Rectal smooth muscle tissue (tissue), 1 donor: ENCODE results near the gene CFL1.

Experiments
- H3K27ac ChIP-seq: one replicate; pipeline ENCODE4 v1.7.0; 2013; ENCODE audit warnings: low read depth, low read length, inconsistent platforms
- H3K27me3 ChIP-seq: one replicate; pipeline ENCODE4 v1.7.0; 2013; ENCODE audit warnings: low read length; ENCODE audit not compliant: control insufficient read depth, insufficient read depth
- H3K36me3 ChIP-seq: one replicate; pipeline ENCODE4 v1.7.0; 2013; ENCODE audit warnings: low read length; ENCODE audit not compliant: control insufficient read depth, insufficient read depth
- H3K4me1 ChIP-seq: one replicate; pipeline ENCODE4 v1.7.0; 2013; ENCODE audit warnings: low read length; ENCODE audit not compliant: control insufficient read depth, insufficient read depth
- H3K4me3 ChIP-seq: one replicate; pipeline ENCODE4 v1.7.0; 2013; ENCODE audit warnings: low read length
- H3K9ac ChIP-seq: one replicate; pipeline ENCODE4 v1.7.0; 2013; ENCODE audit warnings: low read length

CFL1 gene

DNA sequence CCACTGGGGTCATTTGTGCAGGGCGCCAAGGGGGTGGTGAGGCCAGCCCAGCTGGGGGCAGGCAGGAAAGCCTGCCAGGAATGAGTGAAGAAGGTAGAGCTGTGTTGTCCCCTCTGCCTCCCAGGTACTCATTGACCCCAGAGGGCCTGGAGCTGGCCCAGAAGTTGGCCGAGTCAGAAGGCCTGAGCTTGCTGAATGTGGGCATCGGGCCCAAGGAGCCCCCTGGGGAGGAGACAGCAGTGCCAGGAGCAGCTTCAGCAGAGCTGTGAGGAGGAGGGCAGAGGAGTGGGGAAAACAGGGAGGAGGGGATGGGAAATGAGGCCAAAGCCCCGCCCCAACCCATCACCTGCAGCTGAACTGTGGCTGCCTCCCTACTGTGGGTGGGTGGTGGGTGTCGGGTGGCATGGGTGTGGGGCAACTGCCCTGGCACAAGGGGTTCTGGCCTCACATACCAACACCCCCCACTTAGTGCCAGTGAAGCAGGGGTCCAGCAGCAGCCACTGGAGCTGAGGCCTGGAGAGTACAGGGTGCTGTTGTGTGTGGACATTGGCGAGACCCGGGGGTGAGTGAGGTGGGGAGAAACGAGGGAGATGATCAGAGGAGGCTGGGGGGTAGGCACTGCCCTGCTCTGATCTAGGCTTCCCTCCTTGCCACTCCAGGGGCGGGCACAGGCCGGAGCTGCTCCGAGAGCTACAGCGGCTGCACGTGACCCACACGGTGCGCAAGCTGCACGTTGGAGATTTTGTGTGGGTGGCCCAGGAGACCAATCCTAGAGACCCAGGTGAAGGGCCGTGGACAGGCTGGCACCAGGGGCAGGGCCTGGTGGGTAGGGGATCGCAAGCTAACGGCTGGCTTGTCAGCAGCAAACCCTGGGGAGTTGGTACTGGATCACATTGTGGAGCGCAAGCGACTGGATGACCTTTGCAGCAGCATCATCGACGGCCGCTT is 5.2 kb upstream of the CFL1 start:
- Histone ChIP-seq H3K36me3 (peaks cover 24% of the 10 kb centered on the region), H3K9ac (no peak overlapping the region), H3K4me3 (no peak overlapping the region), H3K27ac (no peak overlapping the region), H3K27me3 (no peaks in the 10 kb centered on the region), H3K4me1 (peaks cover 20% of the 10 kb centered on the region)

DNA sequence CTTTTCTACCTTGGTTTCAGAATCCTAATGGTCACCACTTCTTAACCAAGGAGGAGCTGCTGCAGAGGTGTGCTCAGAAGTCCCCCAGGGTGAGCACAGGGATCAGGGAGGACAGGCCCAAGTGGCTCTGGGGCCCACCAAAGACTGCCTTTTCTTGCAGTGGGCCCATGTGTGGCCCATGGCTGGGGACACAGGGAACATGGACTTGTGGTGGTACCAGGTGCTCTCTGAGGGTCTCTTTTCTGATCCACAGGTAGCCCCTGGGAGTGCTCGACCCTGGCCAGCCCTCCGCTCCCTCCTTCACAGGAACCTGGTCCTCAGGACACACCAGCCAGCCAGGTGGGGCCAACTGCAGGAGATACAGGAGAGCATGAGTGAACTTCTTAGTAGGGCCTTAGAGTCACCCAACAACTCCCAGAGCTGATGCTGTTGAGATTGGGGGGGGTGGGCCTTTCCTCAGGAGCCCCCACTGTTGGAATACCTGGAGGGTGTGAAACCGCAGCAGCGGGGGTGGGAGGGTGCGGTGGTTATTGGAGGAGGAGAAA is 4.3 kb upstream of the CFL1 start:
- peaks cover 20% of the 10 kb centered on the region for H3K4me1 ChIP-seq

DNA sequence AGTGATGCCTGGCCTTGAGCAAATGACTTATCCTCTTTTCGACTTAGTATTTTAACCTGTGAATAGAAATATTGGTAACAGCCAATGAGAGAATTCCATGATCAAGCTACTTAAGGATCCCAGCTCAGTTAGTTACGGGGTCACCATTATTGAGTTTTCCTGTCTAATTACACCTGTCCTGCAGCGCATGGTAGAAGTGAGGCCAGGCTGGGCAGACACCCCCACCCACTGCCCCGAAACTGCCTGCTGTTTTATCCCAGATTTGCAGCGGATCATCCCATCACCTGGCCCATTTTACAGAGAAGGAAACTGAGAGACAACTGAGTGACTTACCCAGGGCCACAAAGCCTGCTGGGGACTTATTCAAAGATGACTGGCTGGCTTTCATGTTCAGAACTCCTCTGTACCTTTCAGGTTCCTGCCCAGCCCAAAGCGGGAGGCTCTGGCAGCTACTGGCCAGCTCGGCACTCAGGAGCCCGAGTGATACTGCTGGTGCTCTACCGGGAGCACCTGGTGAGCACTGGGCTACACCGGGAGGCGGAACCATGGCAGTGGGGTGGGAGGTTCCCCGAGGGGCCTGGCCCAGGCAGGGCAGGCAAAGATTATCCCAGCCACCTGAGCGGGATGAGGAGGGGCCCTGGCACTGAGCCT is 3.7 kb upstream of the CFL1 start:
- H3K4me3 ChIP-seq, result peak overlapping the region; percentile 96
- H3K4me1 ChIP-seq, result peaks cover 20% of the 10 kb centered on the region
- no peaks in the 10 kb centered on the region for H3K27me3 ChIP-seq
- no peak overlapping the region for H3K9ac ChIP-seq
- peaks cover 24% of the 10 kb centered on the region for H3K36me3 ChIP-seq
- H3K27ac ChIP-seq, result peak overlapping the region; percentile 99

More for the DNA sequence above, 4.3 kb upstream of the CFL1 start:
- H3K4me3 ChIP-seq, result no peak overlapping the region
- peak overlapping the region; percentile 18 for H3K27ac ChIP-seq
- H3K27me3 ChIP-seq, result no peaks in the 10 kb centered on the region
- no peak overlapping the region for H3K9ac ChIP-seq
- peaks cover 24% of the 10 kb centered on the region for H3K36me3 ChIP-seq

DNA sequence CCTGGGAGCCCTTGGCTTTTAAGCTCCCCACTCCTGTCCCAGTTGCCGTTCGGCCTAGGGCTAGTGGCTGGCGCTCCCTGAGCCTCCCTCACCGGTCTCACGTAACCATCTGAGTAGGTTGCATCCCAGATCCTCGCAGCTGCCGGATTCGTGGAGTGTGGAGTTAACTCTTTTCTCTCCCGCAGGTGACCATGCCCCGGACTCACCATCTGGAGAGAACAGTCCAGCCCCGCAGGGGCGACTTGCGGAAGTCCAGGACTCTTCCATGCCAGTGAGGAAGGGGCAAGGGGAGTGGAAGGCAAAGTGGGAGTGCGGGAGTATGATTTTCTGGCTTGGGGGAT is 3.2 kb upstream of the CFL1 start:
- Histone ChIP-seq H3K27ac (peak overlapping the region; percentile 99), H3K36me3 (peaks cover 24% of the 10 kb centered on the region), H3K27me3 (no peaks in the 10 kb centered on the region), H3K9ac (peak overlapping the region; percentile 91), H3K4me3 (peak overlapping the region; percentile 96), H3K4me1 (peaks cover 25% of the 10 kb centered on the region)

DNA sequence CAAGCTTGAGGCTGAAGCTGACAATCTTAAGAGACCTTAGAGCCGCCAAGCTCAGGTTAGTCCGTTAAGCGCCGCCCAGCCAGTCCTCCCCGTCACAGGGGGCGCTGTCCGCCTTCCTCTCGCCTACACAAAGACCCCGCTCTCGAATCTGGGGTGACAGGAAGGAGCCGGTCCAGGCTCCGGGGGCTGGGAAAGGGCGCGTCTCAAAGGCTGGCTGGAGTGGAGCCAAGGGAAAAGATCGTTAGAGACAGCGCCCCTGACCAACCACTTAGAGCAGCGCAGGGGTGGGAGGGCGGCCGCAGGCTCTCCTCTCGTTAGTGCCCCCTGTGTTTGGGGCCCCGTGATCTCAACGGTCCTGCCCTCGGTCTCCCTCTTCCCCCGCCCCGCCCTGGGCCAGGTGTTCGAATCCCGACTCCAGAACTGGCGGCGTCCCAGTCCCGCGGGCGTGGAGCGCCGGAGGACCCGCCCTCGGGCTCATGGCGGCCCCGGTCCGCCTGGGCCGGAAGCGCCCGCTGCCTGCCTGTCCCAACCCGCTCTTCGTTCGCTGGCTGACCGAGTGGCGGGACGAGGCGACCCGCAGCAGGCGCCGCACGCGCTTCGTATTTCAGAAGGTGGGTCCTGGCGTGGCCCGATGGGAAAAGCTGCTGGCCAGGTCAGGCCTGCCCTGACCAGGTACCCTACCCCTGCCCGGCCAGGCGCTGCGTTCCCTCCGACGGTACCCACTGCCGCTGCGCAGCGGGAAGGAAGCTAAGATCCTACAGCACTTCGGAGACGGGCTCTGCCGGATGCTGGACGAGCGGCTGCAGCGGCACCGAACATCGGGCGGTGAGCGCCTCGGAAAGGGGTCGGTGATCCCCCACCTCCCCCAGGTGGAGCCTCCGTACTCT is 2.5 kb upstream of the CFL1 start, which contains the start of gene MUS81:
Gene MUS81 (plus strand): TSS at position 156 of the 887 bp plus-strand sequence. CDS start 321 bp downstream, at position 477.
- peaks cover 30% of the 10 kb centered on the region for H3K36me3 ChIP-seq
- H3K9ac ChIP-seq, result peak within 1 kb of the TSS; percentile 91
- peak within 1 kb of the TSS; percentile 96 for H3K4me3 ChIP-seq
- H3K27me3 ChIP-seq, result no peaks in the 10 kb centered on the region
- H3K27ac ChIP-seq, result peak within 1 kb of the TSS; percentile 99
- H3K4me1 ChIP-seq, result peaks cover 26% of the 10 kb centered on the region

DNA sequence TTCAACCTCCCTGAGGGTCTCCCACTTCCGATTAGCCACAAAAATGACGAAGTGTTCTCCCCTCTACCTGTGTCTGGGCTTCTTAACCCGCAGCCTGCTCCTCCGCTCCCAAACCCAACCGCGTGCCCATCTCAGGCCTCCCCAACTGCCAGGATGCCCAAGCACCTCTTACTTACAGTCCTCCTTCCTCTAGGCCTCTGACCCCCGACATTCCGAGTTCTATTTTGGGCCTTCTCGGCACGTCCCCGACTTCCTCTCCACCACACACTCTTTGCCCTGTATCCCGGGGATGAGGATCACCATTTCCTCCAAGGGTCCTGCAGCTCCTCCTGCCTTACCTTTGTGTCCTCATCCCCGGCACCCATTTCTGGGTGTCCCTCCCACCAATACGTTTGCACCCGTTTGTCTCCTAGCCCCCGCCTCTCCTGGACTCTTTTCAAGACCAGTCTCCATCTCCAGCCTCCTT is 1.9 kb upstream of the CFL1 start:
- Histone ChIP-seq H3K27ac (peak overlapping the region; percentile 99), H3K27me3 (no peaks in the 10 kb centered on the region), H3K4me3 (peak overlapping the region; percentile 96), H3K9ac (peak overlapping the region; percentile 59), H3K36me3 (peaks cover 33% of the 10 kb centered on the region), H3K4me1 (peaks cover 26% of the 10 kb centered on the region)

DNA sequence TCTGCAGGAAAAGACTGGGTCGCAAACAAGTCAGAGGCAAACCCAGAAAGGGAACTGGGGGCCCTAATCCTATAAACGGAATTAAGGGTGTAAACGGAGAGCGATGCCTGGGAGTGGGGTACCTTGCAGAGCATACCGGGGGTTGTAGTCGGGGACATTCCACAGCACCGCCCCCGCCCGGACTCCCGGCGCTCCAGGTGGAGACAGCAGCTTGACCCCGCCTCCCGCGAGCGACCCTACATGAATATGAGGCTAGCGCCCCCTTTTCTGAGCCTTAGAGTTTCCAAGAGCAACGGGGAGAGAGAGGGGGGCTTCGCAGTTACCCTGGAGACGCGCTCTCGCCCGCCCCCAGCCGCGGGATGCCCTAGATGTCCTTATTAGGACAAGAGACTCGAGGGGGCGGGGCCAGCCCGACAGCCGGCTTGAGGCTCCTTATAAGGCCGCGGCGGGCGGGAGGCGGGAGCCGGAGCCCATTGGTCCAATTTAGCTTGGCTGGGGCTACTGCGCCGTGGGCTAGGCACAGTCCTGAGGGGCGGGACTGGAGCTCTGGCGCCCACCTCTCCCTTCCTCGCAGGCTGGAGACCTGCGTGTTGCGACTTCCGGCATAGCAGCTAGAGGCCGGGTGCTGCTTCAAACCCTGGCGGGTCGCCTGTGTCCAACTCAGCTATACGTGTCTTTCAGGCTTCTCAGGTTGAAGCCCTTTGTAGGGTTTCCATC is 1.3 kb upstream of the CFL1 start:
- peaks cover 26% of the 10 kb centered on the region for H3K4me1 ChIP-seq

DNA sequence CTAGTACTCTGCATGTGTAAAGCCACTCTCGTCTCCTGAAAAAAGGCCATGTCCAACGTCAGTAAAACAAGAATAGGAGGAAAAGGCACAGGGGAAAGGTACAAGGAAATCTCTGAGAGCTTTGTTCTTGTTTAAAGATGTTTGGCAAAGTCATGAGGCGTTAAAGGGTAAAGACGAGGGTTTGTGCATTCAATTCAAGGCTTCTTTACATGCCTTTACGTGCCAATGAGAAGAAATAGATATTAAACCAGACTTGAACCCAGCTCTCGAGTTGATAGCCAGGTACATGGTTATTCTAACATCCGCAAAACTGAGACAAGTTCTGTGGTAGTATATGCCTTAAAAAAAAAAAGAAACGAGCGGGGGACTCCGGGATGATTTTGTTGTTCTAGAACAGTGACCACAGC is 704 bp upstream of the CFL1 start:
- H3K27me3 ChIP-seq, result no peaks in the 10 kb centered on the region
- H3K4me3 ChIP-seq, result peak overlapping the region; percentile 81
- peak overlapping the region; percentile 99 for H3K27ac ChIP-seq
- peaks cover 33% of the 10 kb centered on the region for H3K36me3 ChIP-seq
- H3K4me1 ChIP-seq, result peaks cover 26% of the 10 kb centered on the region
- H3K9ac ChIP-seq, result peak overlapping the region; percentile 82

More for the DNA sequence above, 1.3 kb upstream of the CFL1 start:
- no peaks in the 10 kb centered on the region for H3K27me3 ChIP-seq
- peaks cover 33% of the 10 kb centered on the region for H3K36me3 ChIP-seq
- peak overlapping the region; percentile 99 for H3K27ac ChIP-seq
- peak overlapping the region; percentile 82 for H3K9ac ChIP-seq
- peak overlapping the region; percentile 96 for H3K4me3 ChIP-seq

DNA sequence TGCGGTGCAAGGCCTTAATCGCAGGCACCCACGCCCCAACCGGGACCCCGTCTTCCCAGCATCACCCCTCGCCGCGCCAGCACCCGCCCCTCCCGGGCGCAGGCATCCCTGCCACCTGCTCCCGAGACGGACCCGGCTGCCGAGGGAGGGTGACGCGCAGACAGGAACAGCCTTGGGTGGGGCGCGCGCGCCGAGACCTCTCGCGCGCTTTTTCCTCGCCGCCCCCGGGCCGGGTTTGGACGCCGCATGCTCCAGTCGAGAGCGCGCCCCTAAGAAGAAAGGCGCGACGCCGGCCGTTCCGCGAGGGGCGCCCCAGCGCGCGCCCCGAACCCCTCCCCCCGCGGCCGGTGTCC is 504 bp downstream of the CFL1 start:
- Histone ChIP-seq H3K4me3 (peak overlapping the region; percentile 96), H3K27ac (peak overlapping the region; percentile 97), H3K9ac (peak overlapping the region; percentile 85), H3K4me1 (peaks cover 26% of the 10 kb centered on the region), H3K27me3 (no peaks in the 10 kb centered on the region), H3K36me3 (peaks cover 33% of the 10 kb centered on the region)

DNA sequence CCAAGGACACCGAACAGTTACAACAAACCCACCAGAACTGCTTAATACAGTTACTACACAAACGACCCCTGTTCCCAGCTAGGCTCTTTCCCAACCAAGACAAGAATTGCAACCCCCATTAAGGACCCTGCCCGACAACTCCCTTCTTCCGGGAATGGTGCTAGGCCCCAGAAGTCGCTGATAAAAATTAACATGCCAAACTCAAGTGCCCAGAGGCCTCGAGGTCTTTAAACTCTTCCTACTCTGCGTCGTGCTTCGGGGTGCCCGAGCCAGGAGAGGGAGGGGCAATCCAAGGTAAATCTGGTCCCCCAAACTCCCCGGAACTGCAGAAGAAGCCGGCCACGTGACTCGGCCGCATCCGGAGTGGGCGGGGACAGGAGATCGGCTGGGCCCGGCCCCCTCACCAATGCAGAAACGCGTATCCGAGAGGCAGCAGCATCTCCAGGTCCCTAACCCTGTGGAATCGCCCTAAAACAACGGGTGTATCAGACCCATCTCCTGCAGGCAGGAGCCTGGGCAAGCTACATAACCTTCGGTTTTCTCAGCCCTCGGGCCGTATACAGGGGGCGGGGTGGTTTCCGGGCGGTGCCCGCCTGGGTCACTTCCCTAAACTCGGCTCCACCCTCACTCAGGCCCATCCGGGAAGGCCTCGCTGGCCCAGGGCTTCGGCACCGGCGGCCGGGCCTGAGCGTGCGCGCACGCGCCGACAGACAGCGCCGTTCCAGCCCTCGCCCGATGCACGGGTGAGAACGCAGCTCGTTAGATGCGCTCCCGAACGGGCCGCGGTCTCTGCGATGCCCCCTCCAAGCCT is 1.1 kb downstream of the CFL1 start:
- no peaks in the 10 kb centered on the region for H3K27me3 ChIP-seq
- peak overlapping the region; percentile 85 for H3K9ac ChIP-seq
- H3K36me3 ChIP-seq, result peaks cover 29% of the 10 kb centered on the region
- H3K27ac ChIP-seq, result peak overlapping the region; percentile 97
- peaks cover 26% of the 10 kb centered on the region for H3K4me1 ChIP-seq
- H3K4me3 ChIP-seq, result peak overlapping the region; percentile 96

DNA sequence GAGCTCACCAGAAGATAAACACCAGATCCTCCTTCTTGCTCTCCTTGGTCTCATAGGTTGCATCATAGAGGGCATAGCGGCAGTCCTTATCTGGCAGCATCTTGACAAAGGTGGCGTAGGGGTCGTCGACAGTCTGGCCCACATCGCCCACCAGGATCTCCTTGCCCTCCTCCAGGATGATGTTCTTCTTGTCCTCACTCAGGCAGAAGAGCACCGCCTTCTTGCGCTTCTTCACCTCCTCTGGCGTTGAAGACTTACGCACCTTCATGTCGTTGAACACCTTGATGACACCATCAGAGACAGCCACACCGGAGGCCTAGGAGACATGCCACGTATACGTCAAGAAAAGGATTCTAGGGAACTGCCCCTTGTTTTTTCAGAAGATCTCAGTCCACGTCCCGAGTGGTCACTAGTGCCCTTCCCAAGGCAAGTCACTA is 2.0 kb downstream of the CFL1 start:
- Histone ChIP-seq H3K4me1 (peaks cover 19% of the 10 kb centered on the region), H3K9ac (no peak overlapping the region), H3K36me3 (peaks cover 37% of the 10 kb centered on the region), H3K4me3 (peak overlapping the region; percentile 96), H3K27me3 (no peaks in the 10 kb centered on the region), H3K27ac (no peak overlapping the region)
